Measurements from ENCODE around the gene TAF1C.

The TAF1C gene

GRCh38 chr16:84137287-84137686, 49.6 kb downstream of the TAF1C start:
- no peak overlapping the region for H3K27ac ChIP-seq (ENCODE audit: extremely low read depth, low read depth, low read length)
- CTCF ChIA-PET, result interaction anchor here (1.1 to 2.5 kb wide), 3 partner anchors 20 to 53 kb away, joined by 4 to 12 read pairs (median 12); partner anchors contain the start of genes MBTPS1 and TAF1C
- no peaks in the 10 kb centered on the region for H3K9me3 ChIP-seq (ENCODE audit: control insufficient read depth, insufficient read depth, low read depth, low read length)
- no peak for TF ChIP-seq ZSCAN16 (tag by site-specific recombination; IDR thresholded peaks at IDR 0.05)
- TF ChIP-seq KLF1 (tag by site-specific recombination; IDR thresholded peaks at IDR 0.05), result no peak
- no peak for TF ChIP-seq TCF7L2 (IDR thresholded peaks at IDR 0.05; ENCODE audit: borderline replicate concordance, low read depth, low read length)
- TF ChIP-seq ZNF223 (tag by site-specific recombination; IDR thresholded peaks at IDR 0.05), result no peak
- no peak for TF ChIP-seq ZBTB17 (tag by site-specific recombination; IDR thresholded peaks at IDR 0.05)
- no peak for TF ChIP-seq ZNF837 (tag by site-specific recombination; IDR thresholded peaks at IDR 0.05)
- TF ChIP-seq ZNF366 (tag by site-specific recombination; conservative IDR thresholded peaks at IDR 0.05), result no peak
- no peak for TF ChIP-seq TRIM28 (IDR thresholded peaks at IDR 0.05; ENCODE audit: borderline replicate concordance, low read length)
- no peak for TF ChIP-seq ZNF239 (tag by site-specific recombination; IDR thresholded peaks at IDR 0.05)
- TF ChIP-seq HIC1 (tag by site-specific recombination; IDR thresholded peaks at IDR 0.05), result no peak
- TF ChIP-seq ZNF530 (tag by site-specific recombination; IDR thresholded peaks at IDR 0.05; ENCODE audit: low read depth), result no peak
- TF ChIP-seq YY2 (tag by site-specific recombination; IDR thresholded peaks at IDR 0.05), result no peak
- no peak for TF ChIP-seq ZSCAN5A (tag by site-specific recombination; IDR thresholded peaks at IDR 0.05)
- TF ChIP-seq HOXC10 (CRISPR knock-in tag; IDR thresholded peaks at IDR 0.05), result no peak
- TF ChIP-seq ZNF792 (tag by site-specific recombination; IDR thresholded peaks at IDR 0.05), result no peak
- no peaks in the 10 kb centered on the region for H3K36me3 ChIP-seq (ENCODE audit: control insufficient read depth in 2 of 2, insufficient read depth in 1 of 2, low read length in 2 of 2)
- H3K4me1 ChIP-seq (ENCODE audit: control insufficient read depth, insufficient read depth, low read length), result peaks cover 7% of the 10 kb centered on the region; the same call in 1 of the 2 replicates
- POLR2A ChIA-PET, result interaction anchor here (1.8 kb wide), 1 partner anchor 20 kb away, joined by 6 read pairs; the partner anchor contains the start of gene MBTPS1
- no peak overlapping the region for H3K4me3 ChIP-seq (ENCODE audit: low read depth, low read length)

- peaks cover 7% of the 10 kb centered on the region; the same call in 1 of the 2 replicates for H3K4me1 ChIP-seq (ENCODE audit: control insufficient read depth, insufficient read depth, low read length)
- no peaks in the 10 kb centered on the region for H3K36me3 ChIP-seq (ENCODE audit: control insufficient read depth in 2 of 2, insufficient read depth in 1 of 2, low read length in 2 of 2)
- H3K9me3 ChIP-seq (ENCODE audit: control insufficient read depth, insufficient read depth, low read depth, low read length), result no peaks in the 10 kb centered on the region
- no peak overlapping the region for H3K4me3 ChIP-seq (ENCODE audit: low read depth, low read length)
- ChIA-PET POLR2A (interaction anchor here (1.8 kb wide), 1 partner anchor 20 kb away, joined by 6 read pairs; the partner anchor contains the start of gene MBTPS1), CTCF (interaction anchor here (0.8 to 1.2 kb wide), 2 partner anchors 39 to 348 kb away, joined by 3 read pairs; no protein-coding TSS in a partner anchor)
- no peak overlapping the region for H3K27ac ChIP-seq (ENCODE audit: extremely low read depth, low read depth, low read length)
- TF ChIP-seq IKZF3 (tag by site-specific recombination; IDR thresholded peaks at IDR 0.05) (no peak), ZSCAN4 (tag by site-specific recombination; IDR thresholded peaks at IDR 0.05) (no peak), ZNF274 (IDR thresholded peaks at IDR 0.05; ENCODE audit: low read length) (no peak), ZNF274 (tag by site-specific recombination; IDR thresholded peaks at IDR 0.05; ENCODE audit: borderline replicate concordance) (no peak), FEZF1 (tag by site-specific recombination; IDR thresholded peaks at IDR 0.05) (no peak), ZXDB (tag by site-specific recombination; IDR thresholded peaks at IDR 0.05) (no peak), SP2 (tag by site-specific recombination; IDR thresholded peaks at IDR 0.05) (no peak), REPIN1 (tag by site-specific recombination; IDR thresholded peaks at IDR 0.05; ENCODE audit: low read depth) (no peak), ZNF830 (tag by site-specific recombination; IDR thresholded peaks at IDR 0.05; ENCODE audit: low read depth) (no peak), SALL2 (tag by site-specific recombination; IDR thresholded peaks at IDR 0.05; ENCODE audit: borderline replicate concordance) (no peak), BCL11A (tag by site-specific recombination; IDR thresholded peaks at IDR 0.05; ENCODE audit: low read depth) (no peak), ZNF266 (tag by site-specific recombination; IDR thresholded peaks at IDR 0.05; ENCODE audit: low read depth) (no peak), ZNF341 (tag by site-specific recombination; IDR thresholded peaks at IDR 0.05; ENCODE audit: low read depth) (no peak), ZNF155 (tag by site-specific recombination; IDR thresholded peaks at IDR 0.05) (no peak), ZNF776 (tag by site-specific recombination; IDR thresholded peaks at IDR 0.05; ENCODE audit: borderline replicate concordance) (no peak), ZNF133 (tag by site-specific recombination; IDR thresholded peaks at IDR 0.05) (no peak)
Measured at GRCh38 chr16:84136331-84137125, 50.3 kb downstream of the TAF1C start.
